Aortic smooth muscle cell (primary cell): ENCODE data around the gene PAX7. TPM values are rescaled to one million over a fixed set of nuclear protein-coding genes. Genes with fewer than 3 reads are reported as not detected.

ENCODE experiments used
- total RNA-seq: library from RNA; depleted of rRNA; stranded (reverse); fragments of >200 nt; gene quantifications from 2 replicates; pipeline ENCODE4 v1.2.3, GENCODE V29; 2014

The PAX7 gene
- total RNA-seq, result 0.13 TPM in 1 of 2 replicates, not detected in the other

DNA sequence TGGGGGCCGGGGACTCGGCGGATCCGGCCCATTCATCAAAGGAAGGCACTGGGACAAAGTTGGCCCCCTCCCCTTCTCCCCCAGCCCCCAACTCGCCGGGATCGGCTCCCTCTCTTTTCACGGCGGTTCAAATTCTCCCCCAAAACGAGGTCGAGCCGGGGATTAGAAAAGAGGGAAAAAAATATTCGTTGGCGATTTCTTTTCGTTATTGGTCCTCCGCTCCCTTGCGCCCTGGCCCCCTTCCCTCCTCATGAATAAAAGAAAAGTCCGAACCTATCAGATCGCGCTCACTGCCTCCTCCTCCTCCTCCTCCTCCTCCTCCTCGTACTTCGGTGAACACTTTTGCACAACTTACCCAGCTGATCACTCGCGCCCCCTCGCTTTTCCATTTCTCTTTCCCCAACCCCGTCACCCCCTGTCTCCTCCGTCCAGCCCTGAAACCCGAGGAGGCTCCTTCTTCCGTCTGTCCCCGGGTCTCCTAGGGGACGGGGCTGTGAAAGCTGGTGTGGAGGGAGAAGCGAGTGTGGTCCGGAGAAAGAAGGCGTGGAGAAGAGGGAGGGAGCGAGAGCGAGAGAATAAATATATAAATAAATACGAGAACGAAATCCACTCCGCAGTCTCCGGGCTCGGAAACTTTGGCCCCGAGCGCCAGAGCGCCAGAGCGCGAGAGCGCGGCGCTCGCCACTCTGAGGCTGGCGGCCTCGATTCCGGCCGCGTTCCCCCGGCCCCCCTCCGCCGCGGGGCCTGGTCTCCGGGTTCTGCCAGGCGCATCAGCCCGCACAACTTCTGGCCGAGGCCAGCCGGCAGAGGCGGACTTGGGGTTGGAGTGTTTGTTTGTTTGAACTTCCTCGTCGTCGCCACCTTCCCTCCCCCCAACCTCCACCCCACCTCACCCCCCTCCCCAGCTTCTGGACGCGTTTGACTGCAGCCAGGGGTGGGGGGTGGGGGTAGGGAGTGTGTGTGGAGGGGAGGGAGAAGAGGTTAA is at the start of gene PAX7:
TSS of gene PAX7 (plus strand) at position 336 of the 985 bp plus-strand sequence. CDS start 758 bp downstream, outside the sequence.

Other genes starting within 250 kb of the PAX7 start
- gene KLHDC7A, start 149.9 kb upstream of the PAX7 start, total RNA-seq, result not detected in 2 replicates
- gene TAS1R2, start 228.8 kb downstream of the PAX7 start, total RNA-seq, result not detected in 2 replicates